GM18508 (cell line): ENCODE results near the gene CHCHD6.

Source experiments
- ATAC-seq: cut with Tn5 transposase; IDR thresholded peaks from one replicate; pipeline ENCODE4 v1.9.1; 2021; ENCODE audit warnings: moderate number of reproducible peaks; ENCODE audit not compliant: insufficient read depth, unreplicated experiment

CHCHD6 gene

GRCh38 chr3:126816298-126816697 lies 112.3 kb downstream of the CHCHD6 start:
- no peak for ATAC-seq

- ATAC-seq = no peak
Measured at GRCh38 chr3:126816986-126817777, 113.1 kb downstream of the CHCHD6 start.

- ATAC-seq = no peak
Measured at GRCh38 chr3:126817781-126818180, 113.7 kb downstream of the CHCHD6 start.

- ATAC-seq = no peak
Measured at GRCh38 chr3:126818400-126819095, 114.5 kb downstream of the CHCHD6 start.

- no peak for ATAC-seq
Measured at GRCh38 chr3:126826693-126827092, 122.7 kb downstream of the CHCHD6 start.

- ATAC-seq = no peak
Measured at GRCh38 chr3:126827121-126827520, 123.1 kb downstream of the CHCHD6 start.

- ATAC-seq = no peak
Measured at GRCh38 chr3:126828306-126828705, 124.3 kb downstream of the CHCHD6 start.

- ATAC-seq = no peak
Measured at GRCh38 chr3:126832933-126833332, 128.9 kb downstream of the CHCHD6 start.

GRCh38 chr3:126834596-126835471 lies 130.8 kb downstream of the CHCHD6 start:
- ATAC-seq = no peak

GRCh38 chr3:126835472-126836219 lies 131.6 kb downstream of the CHCHD6 start:
- ATAC-seq = no peak

GRCh38 chr3:126836220-126836860 lies 132.3 kb downstream of the CHCHD6 start:
- ATAC-seq = no peak

- ATAC-seq = no peak
Measured at GRCh38 chr3:126837773-126838172, 133.7 kb downstream of the CHCHD6 start.

GRCh38 chr3:126845920-126846715 lies 142.1 kb downstream of the CHCHD6 start:
- no peak for ATAC-seq

- no peak for ATAC-seq
Measured at GRCh38 chr3:126847061-126847460, 143.0 kb downstream of the CHCHD6 start.

GRCh38 chr3:126848991-126849390 lies 145.0 kb downstream of the CHCHD6 start:
- no peak for ATAC-seq

- no peak for ATAC-seq
Measured at GRCh38 chr3:126849768-126850167, 145.7 kb downstream of the CHCHD6 start.

- no peak for ATAC-seq
Measured at GRCh38 chr3:126850370-126851085, 146.5 kb downstream of the CHCHD6 start.

- ATAC-seq = no peak
Measured at GRCh38 chr3:126851382-126851781, 147.3 kb downstream of the CHCHD6 start.
